Caco-2 (cell line): Measurements from ENCODE around the gene TBC1D2. TPM values are rescaled to one million over a fixed set of nuclear protein-coding genes. Genes with fewer than 3 reads are reported as not detected.
A peak's percentile ranks its signal among the peaks of the same experiment; 100 is the strongest.

Experiments
- BruUV-seq: library from RNA; stranded (reverse); fragments of 400-500 nt; replicated peaks from 2 replicates; lab custom pipeline; 2021; lab: Mats Ljungman, UMichigan
- CTCF ChIA-PET: fragments of 300-600 bp; sonication (Branson Sonifier 250); formaldehyde crosslinking; loops from one replicate; lab custom pipeline; 2022; ENCODE audit warnings: antibody characterized with exemption; lab: Charles Lee
- POLR2A ChIA-PET: fragments of 300-600 bp; sonication (Branson Sonifier 250); formaldehyde crosslinking; loops from one replicate; lab custom pipeline; 2022; ENCODE audit warnings: antibody characterized with exemption; lab: Charles Lee
- DNase-seq, 2 experiments: peaks; one replicate each; pipeline versions ENCODE4 v3.0.0 to v3.0.0-alpha.2; 2020 to 2022
- H3K27me3 ChIP-seq: replicated peaks from 2 replicates; pipeline ENCODE4 v1.6.0; 2011; ENCODE audit warnings: low read length; ENCODE audit not compliant: control insufficient read depth, insufficient read depth
- H3K36me3 ChIP-seq: 2 replicates; pipeline ENCODE4 v1.5.1; 2011; ENCODE audit warnings: low read length; ENCODE audit not compliant: control insufficient read depth, insufficient read depth
- H3K4me1 ChIP-seq: fragments of 250-450 bp; sonication (Bioruptor Pico); 2 replicates; pipeline ENCODE4 v1.5.1; 2020; ENCODE audit warnings: mild to moderate bottlenecking
- H3K4me3 ChIP-seq: 2 replicates; pipeline ENCODE4 v1.5.1; 2011; ENCODE audit warnings: low read depth, mild to moderate bottlenecking, control low read depth, low read length
- H3K9me3 ChIP-seq: fragments of 250-450 bp; sonication (Bioruptor Pico); 2 replicates; pipeline ENCODE4 v1.5.1; 2020; ENCODE audit warnings: mild to moderate bottlenecking, moderate library complexity
- H3K27ac Mint-ChIP-seq: one replicate; pipeline ENCODE4 v1.8.0; 2022; ENCODE audit warnings: mixed read lengths; ENCODE audit not compliant: unreplicated experiment
- H3K27me3 Mint-ChIP-seq: one replicate; pipeline ENCODE4 v1.8.0; 2022; ENCODE audit warnings: mixed read lengths; ENCODE audit not compliant: insufficient read depth, unreplicated experiment
- H3K36me3 Mint-ChIP-seq: one replicate; pipeline ENCODE4 v1.8.0; 2022; ENCODE audit warnings: mild to moderate bottlenecking, mixed read lengths; ENCODE audit not compliant: insufficient read depth, unreplicated experiment
- H3K4me1 Mint-ChIP-seq: one replicate; pipeline ENCODE4 v1.8.0; 2022; ENCODE audit warnings: low read depth, mixed read lengths; ENCODE audit not compliant: unreplicated experiment
- H3K4me3 Mint-ChIP-seq: one replicate; pipeline ENCODE4 v1.8.0; 2022; ENCODE audit warnings: mild to moderate bottlenecking, moderate library complexity, mixed read lengths; ENCODE audit not compliant: unreplicated experiment
- H3K9me3 Mint-ChIP-seq: one replicate; pipeline ENCODE4 v1.8.0; 2022; ENCODE audit warnings: mixed read lengths; ENCODE audit not compliant: unreplicated experiment
- intact Hi-C: fragments of 100-400 bp; cut with micrococcal nuclease; formaldehyde crosslinking; loops from one replicate; pipeline ENCODE4 v1.10.0; 2022; ENCODE audit not compliant: unreplicated experiment
- total RNA-seq: library from RNA; stranded (reverse); gene quantifications from 2 replicates; pipeline ENCODE4 v1.2.3, GENCODE V29; 2022
- TF ChIP-seq, protein P1 (sequence below), 2 experiments: fragments of 200-600 bp in 1 of 2; IDR thresholded peaks; 1 replicate in 1 of 2; 2 replicates in 1 of 2; pipeline versions ENCODE4 v1.5.1 to v1.8.0; 2011 to 2022; ENCODE audit warnings: antibody characterized with exemption in 1 of 2, control low read depth in 1 of 2, inconsistent platforms in 1 of 2, low read depth in 1 of 2, low read length in 1 of 2, mild to moderate bottlenecking in 1 of 2, moderate library complexity in 1 of 2; ENCODE audit not compliant: insufficient read depth in 1 of 2, severe bottlenecking in 1 of 2, unreplicated experiment in 1 of 2

TBC1D2 gene
- total RNA-seq, 1 experiment from 2014 or later = 8.5 TPM

DNA sequence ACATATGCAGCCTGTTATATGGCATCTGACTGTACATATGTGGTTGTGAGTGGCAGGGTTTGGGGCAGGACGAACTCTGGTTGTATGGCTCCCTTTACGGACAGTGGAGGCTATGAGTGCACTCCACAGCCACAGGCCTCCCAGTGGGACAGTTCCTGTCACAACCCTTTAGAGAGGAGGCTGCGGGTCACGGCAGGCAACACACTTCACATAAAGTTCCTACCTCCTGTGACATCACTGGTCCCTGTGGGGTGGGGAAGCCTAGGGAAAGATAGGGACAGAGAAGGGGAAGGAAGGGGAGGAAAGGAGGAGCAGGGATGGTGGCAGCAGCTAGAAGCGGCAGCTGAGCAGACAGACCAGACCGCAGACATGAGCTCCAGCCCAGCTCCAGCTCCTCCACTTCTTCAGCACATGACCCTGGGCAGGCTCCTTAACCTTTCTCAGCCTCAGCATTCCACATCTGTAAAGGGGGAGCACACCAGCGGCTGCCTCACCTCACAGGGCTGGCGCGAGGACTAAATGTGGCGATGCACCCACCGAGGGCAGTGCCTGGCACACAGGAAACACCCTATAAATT is 35.6 kb downstream of the TBC1D2 start:
- Histone ChIP-seq H3K9me3 (no peaks in the 10 kb centered on the region), H3K27me3 (no peaks in the 10 kb centered on the region), H3K36me3 (peaks cover 3% of the 10 kb centered on the region; the same call in 1 of the 2 replicates), H3K4me1 (peaks cover 18% of the 10 kb centered on the region), H3K4me3 (no peak overlapping the region)
- Mint-ChIP-seq H3K27ac (no peak overlapping the region), H3K4me3 (no peak overlapping the region), H3K36me3 (no peaks in the 10 kb centered on the region), H3K9me3 (no peaks in the 10 kb centered on the region), H3K4me1 (peaks cover 7% of the 10 kb centered on the region), H3K27me3 (no peaks in the 10 kb centered on the region)
- intact Hi-C loops = no loop called here
- no peak for DNase-seq
- BruUV-seq = no TSS peak
- CTCF ChIA-PET = no interaction called here
- POLR2A ChIA-PET = interaction anchor here (1.0 kb wide), 1 partner anchor 36 kb away, joined by 4 read pairs; the partner anchor contains the start of gene TBC1D2
- TF ChIP-seq, protein P1, sequence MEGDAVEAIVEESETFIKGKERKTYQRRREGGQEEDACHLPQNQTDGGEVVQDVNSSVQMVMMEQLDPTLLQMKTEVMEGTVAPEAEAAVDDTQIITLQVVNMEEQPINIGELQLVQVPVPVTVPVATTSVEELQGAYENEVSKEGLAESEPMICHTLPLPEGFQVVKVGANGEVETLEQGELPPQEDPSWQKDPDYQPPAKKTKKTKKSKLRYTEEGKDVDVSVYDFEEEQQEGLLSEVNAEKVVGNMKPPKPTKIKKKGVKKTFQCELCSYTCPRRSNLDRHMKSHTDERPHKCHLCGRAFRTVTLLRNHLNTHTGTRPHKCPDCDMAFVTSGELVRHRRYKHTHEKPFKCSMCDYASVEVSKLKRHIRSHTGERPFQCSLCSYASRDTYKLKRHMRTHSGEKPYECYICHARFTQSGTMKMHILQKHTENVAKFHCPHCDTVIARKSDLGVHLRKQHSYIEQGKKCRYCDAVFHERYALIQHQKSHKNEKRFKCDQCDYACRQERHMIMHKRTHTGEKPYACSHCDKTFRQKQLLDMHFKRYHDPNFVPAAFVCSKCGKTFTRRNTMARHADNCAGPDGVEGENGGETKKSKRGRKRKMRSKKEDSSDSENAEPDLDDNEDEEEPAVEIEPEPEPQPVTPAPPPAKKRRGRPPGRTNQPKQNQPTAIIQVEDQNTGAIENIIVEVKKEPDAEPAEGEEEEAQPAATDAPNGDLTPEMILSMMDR (IDR thresholded peaks at IDR 0.05; ENCODE audit: insufficient read depth in 1 of 2, low read depth in 1 of 2, low read length in 1 of 2, severe bottlenecking in 1 of 2, unreplicated experiment in 1 of 2) = no peak

DNA sequence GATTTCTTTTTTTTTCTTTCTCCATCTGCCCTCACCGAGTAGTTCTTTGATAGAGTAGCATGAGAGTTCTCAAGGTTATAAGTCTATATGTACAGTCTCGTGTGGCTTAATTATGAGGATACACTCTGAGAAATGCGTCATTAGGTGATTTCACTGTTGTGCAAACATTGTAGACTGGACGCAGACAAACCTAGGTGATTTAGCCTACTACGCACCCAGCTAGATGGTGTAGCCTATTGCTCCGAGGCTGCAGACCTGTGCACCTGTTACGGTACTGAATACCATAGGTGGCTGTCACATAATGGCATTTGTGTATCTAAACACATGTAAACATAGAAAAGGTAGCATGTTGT is 36.1 kb downstream of the TBC1D2 start:
- POLR2A ChIA-PET = interaction anchor here (1.0 kb wide), 1 partner anchor 36 kb away, joined by 4 read pairs; the partner anchor contains the start of gene TBC1D2
- H3K9me3 Mint-ChIP-seq = no peaks in the 10 kb centered on the region
- H3K36me3 ChIP-seq = peaks cover 3% of the 10 kb centered on the region; the same call in 1 of the 2 replicates
- DNase-seq = no peak
- no peaks in the 10 kb centered on the region for H3K27me3 Mint-ChIP-seq
- no TSS peak for BruUV-seq
- no peak overlapping the region for H3K4me3 Mint-ChIP-seq
- peaks cover 15% of the 10 kb centered on the region for H3K4me1 ChIP-seq
- H3K27me3 ChIP-seq = no peaks in the 10 kb centered on the region
- H3K4me1 Mint-ChIP-seq = peaks cover 7% of the 10 kb centered on the region
- H3K27ac Mint-ChIP-seq = no peak overlapping the region
- CTCF ChIA-PET = interaction anchor here (1.0 kb wide), 1 partner anchor 13 kb away, joined by 4 read pairs; no protein-coding TSS in a partner anchor
- TF ChIP-seq, protein P1 (IDR thresholded peaks at IDR 0.05; ENCODE audit: insufficient read depth in 1 of 2, low read depth in 1 of 2, low read length in 1 of 2, severe bottlenecking in 1 of 2, unreplicated experiment in 1 of 2) = no peak
- H3K36me3 Mint-ChIP-seq = no peaks in the 10 kb centered on the region
- intact Hi-C loops = no loop called here
- H3K9me3 ChIP-seq = no peaks in the 10 kb centered on the region
- no peak overlapping the region for H3K4me3 ChIP-seq

DNA sequence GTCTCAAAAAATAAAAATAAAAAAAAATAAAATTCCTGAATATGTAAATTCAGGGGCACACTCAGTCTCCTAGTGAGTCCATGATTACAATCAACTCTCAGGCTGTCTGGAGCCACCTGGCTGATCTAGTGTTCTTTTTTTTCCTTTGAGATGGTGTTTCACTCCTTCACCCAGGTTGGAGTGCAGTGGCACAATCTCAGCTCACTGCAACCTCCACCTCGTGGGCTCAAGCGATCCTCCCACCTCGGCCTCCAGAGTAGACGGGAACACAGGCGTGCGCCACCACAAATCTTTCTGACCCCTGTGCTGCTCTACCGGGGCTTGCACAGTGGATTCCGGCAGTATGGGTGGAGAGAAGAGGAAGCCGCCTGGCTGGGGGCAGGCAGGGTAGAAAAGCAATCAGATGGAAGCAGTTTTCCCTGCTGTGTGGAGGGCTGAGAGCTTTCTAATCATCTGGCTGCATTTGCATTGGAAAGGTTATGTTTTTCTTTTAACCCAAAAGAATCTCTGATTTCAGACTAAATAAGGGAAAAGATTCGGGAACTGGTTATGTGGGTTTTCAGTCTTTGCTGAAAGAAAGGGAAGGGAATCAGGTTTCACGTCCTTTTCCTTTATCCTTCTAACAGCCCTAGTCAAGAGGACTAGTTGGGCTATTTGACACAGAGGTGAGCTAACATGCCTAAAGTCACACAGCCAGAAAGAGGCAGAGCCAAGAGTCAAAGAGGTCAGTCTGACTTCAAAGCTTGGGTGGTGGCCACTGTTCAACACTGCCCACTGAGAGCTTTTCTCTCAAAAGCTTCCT is 36.7 kb downstream of the TBC1D2 start:
- H3K4me1 Mint-ChIP-seq = peaks cover 7% of the 10 kb centered on the region
- CTCF ChIA-PET = interaction anchor here (1.0 kb wide), 1 partner anchor 14 kb away, joined by 4 read pairs; no protein-coding TSS in a partner anchor
- no TSS peak for BruUV-seq

More for the DNA sequence above, 36.7 kb downstream of the TBC1D2 start:
- H3K4me1 ChIP-seq = peaks cover 14% of the 10 kb centered on the region
- Mint-ChIP-seq H3K9me3 (no peaks in the 10 kb centered on the region), H3K36me3 (no peaks in the 10 kb centered on the region), H3K4me3 (no peak overlapping the region), H3K27ac (peak overlapping the region; percentile 33), H3K27me3 (no peaks in the 10 kb centered on the region)
- H3K9me3 ChIP-seq = no peaks in the 10 kb centered on the region
- peaks cover 4% of the 10 kb centered on the region; the same call in 1 of the 2 replicates for H3K36me3 ChIP-seq
- POLR2A ChIA-PET = interaction anchor here (1.0 kb wide), 1 partner anchor 37 kb away, joined by 4 read pairs; the partner anchor contains the start of gene TBC1D2
- H3K4me3 ChIP-seq = no peak overlapping the region
- DNase-seq = no peak
- TF ChIP-seq, protein P1 (IDR thresholded peaks at IDR 0.05; ENCODE audit: insufficient read depth in 1 of 2, low read depth in 1 of 2, low read length in 1 of 2, severe bottlenecking in 1 of 2, unreplicated experiment in 1 of 2) = no peak
- intact Hi-C loops = no loop called here
- H3K27me3 ChIP-seq = no peaks in the 10 kb centered on the region
